ENCODE data around the gene GPBP1.

The GPBP1 gene

DNA sequence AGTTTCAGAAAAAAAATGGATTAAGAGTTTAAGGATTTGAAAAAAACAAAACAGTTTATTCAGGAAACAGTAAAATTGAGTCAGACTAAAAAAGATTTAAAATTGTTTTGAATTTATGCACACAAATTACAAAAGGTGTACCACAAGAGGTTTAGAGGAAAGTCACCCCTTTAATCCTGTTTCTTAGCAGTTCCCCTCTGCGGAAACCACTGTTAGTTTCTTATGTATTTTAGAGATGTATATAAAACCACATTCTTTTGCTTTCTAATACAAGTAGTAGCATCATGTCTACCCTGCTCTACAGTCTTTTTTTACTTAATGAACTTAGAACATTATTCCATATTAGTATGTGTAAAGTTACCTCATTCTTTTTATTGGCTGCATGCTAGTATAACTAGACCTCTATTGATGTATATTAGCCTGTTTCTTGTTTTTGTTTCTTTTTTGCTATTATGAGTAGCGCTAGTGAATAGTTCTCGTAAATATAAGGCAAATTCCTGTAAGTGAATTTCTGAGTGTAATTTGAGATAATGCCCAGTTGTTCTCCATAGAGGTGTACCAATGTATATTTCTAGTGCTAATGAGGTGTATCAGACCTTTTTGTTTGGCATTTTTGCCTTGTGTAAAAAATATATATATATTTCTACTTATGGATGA lies 20.0 kb downstream of the GPBP1 start:
- H3K27me3 ChIP-seq (ENCODE audit: control insufficient read depth, low read length) = no peaks in the 10 kb centered on the region
- H4K20me1 ChIP-seq (ENCODE audit: control insufficient read depth, insufficient read depth, low read depth, low read length) = peaks cover 40% of the 10 kb centered on the region
- H3K9me3 ChIP-seq (ENCODE audit: control insufficient read depth, insufficient read depth, low read length) = no peaks in the 10 kb centered on the region
- no peak overlapping the region for H3K27ac ChIP-seq (ENCODE audit: low read depth, low read length)
- H3K79me2 ChIP-seq (ENCODE audit: control insufficient read depth, low read length) = peaks cover 100% of the 10 kb centered on the region
- H3K9me2 ChIP-seq (replicated peaks; ENCODE audit: control insufficient read depth, low read length) = no peaks in the 10 kb centered on the region
- H3K36me3 ChIP-seq (ENCODE audit: control insufficient read depth, low read length) = peaks cover 67% of the 10 kb centered on the region
- H3F3A ChIP-seq (ENCODE audit: control insufficient read depth, insufficient read depth) = 0 out of 2 replicates have a peak, but pooled peaks cover 5% of the 10 kb centered on the region
- H3K4me3 ChIP-seq (ENCODE audit: low read length) = no peak overlapping the region
- no peak overlapping the region for H3K4me2 ChIP-seq (ENCODE audit: low read length)
- no peak for TF ChIP-seq EZH2phosphoT487 (IDR thresholded peaks at IDR 0.05; ENCODE audit: borderline replicate concordance, low read length)
- TF ChIP-seq, protein P1, sequence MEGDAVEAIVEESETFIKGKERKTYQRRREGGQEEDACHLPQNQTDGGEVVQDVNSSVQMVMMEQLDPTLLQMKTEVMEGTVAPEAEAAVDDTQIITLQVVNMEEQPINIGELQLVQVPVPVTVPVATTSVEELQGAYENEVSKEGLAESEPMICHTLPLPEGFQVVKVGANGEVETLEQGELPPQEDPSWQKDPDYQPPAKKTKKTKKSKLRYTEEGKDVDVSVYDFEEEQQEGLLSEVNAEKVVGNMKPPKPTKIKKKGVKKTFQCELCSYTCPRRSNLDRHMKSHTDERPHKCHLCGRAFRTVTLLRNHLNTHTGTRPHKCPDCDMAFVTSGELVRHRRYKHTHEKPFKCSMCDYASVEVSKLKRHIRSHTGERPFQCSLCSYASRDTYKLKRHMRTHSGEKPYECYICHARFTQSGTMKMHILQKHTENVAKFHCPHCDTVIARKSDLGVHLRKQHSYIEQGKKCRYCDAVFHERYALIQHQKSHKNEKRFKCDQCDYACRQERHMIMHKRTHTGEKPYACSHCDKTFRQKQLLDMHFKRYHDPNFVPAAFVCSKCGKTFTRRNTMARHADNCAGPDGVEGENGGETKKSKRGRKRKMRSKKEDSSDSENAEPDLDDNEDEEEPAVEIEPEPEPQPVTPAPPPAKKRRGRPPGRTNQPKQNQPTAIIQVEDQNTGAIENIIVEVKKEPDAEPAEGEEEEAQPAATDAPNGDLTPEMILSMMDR (IDR thresholded peaks at IDR 0.05; ENCODE audit: low read depth, low read length, poor library complexity, severe bottlenecking) = no peak
- H3K4me1 ChIP-seq (ENCODE audit: control insufficient read depth, low read length) = peaks cover 9% of the 10 kb centered on the region

DNA sequence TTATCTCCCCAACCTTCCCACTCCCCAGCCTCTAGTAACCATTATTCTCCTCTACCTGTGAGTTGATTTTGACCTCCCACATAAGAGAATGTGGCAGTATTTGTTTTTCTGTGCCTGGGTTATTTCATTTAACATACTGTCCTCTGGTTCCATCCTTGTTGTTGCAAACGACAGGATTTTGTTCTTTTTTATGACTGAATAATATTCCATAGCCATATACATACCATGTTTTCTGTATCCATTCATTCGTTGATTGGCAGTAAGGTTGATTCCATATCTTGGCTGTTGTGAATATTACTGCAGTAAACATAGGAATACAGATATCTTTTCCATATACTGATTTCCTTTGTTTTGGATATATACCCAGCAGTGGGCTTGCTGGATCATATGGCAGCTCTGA lies 20.8 kb downstream of the GPBP1 start:
- H3K36me3 ChIP-seq (ENCODE audit: control insufficient read depth, low read length) = peaks cover 62% of the 10 kb centered on the region
- peaks cover 36% of the 10 kb centered on the region for H4K20me1 ChIP-seq (ENCODE audit: control insufficient read depth, insufficient read depth, low read depth, low read length)
- TF ChIP-seq, protein P1 (IDR thresholded peaks at IDR 0.05; ENCODE audit: low read depth, low read length, poor library complexity, severe bottlenecking) = no peak
- no peak for TF ChIP-seq EZH2phosphoT487 (IDR thresholded peaks at IDR 0.05; ENCODE audit: borderline replicate concordance, low read length)
- no peak overlapping the region for H3K27ac ChIP-seq (ENCODE audit: low read depth, low read length)
- H3K9me3 ChIP-seq (ENCODE audit: control insufficient read depth, insufficient read depth, low read length) = no peaks in the 10 kb centered on the region
- peaks cover 100% of the 10 kb centered on the region for H3K79me2 ChIP-seq (ENCODE audit: control insufficient read depth, low read length)
- H3K4me3 ChIP-seq (ENCODE audit: low read length) = no peak overlapping the region
- peaks cover 11% of the 10 kb centered on the region for H3K4me1 ChIP-seq (ENCODE audit: control insufficient read depth, low read length)
- H3K9me2 ChIP-seq (replicated peaks; ENCODE audit: control insufficient read depth, low read length) = no peaks in the 10 kb centered on the region
- 0 out of 2 replicates have a peak, but pooled peaks cover 5% of the 10 kb centered on the region for H3F3A ChIP-seq (ENCODE audit: control insufficient read depth, insufficient read depth)
- no peaks in the 10 kb centered on the region for H3K27me3 ChIP-seq (ENCODE audit: control insufficient read depth, low read length)
- H3K4me2 ChIP-seq (ENCODE audit: low read length) = no peak overlapping the region

DNA sequence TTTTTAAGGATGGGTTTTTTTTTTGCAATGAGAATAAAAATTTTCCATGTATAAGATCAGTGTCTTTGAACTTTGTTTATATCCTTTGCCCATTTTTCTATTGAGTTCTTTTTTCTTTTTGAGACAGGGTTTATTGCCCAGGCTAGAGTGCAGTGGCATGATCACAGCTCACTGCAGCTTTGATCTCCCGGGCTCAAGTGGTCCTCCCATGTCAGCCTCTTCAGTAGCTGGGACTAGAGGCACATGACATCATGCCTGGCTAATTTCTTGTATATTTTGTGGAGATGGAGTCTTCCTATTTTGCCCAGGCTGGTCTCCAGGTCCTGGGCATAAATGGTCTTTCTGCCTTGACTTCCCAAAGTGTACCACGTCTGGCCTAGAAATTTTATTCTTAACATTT lies 21.2 kb downstream of the GPBP1 start:
- Histone ChIP-seq H3K79me2 (ENCODE audit: control insufficient read depth, low read length) (peaks cover 100% of the 10 kb centered on the region), H3F3A (ENCODE audit: control insufficient read depth, insufficient read depth) (0 out of 2 replicates have a peak, but pooled peaks cover 5% of the 10 kb centered on the region), H3K27ac (ENCODE audit: low read depth, low read length) (no peak overlapping the region), H3K9me2 (replicated peaks; ENCODE audit: control insufficient read depth, low read length) (no peaks in the 10 kb centered on the region), H3K4me3 (ENCODE audit: low read length) (no peak overlapping the region), H3K27me3 (ENCODE audit: control insufficient read depth, low read length) (no peaks in the 10 kb centered on the region), H4K20me1 (ENCODE audit: control insufficient read depth, insufficient read depth, low read depth, low read length) (peaks cover 32% of the 10 kb centered on the region), H3K36me3 (ENCODE audit: control insufficient read depth, low read length) (peaks cover 61% of the 10 kb centered on the region), H3K4me2 (ENCODE audit: low read length) (no peak overlapping the region), H3K4me1 (ENCODE audit: control insufficient read depth, low read length) (peaks cover 13% of the 10 kb centered on the region), H3K9me3 (ENCODE audit: control insufficient read depth, insufficient read depth, low read length) (no peaks in the 10 kb centered on the region)
- TF ChIP-seq EZH2phosphoT487 (IDR thresholded peaks at IDR 0.05; ENCODE audit: borderline replicate concordance, low read length) = no peak
- TF ChIP-seq, protein P1 (IDR thresholded peaks at IDR 0.05; ENCODE audit: low read depth, low read length, poor library complexity, severe bottlenecking) = no peak
